ENCODE results near the gene ART4. TPM values are rescaled to one million over a fixed set of nuclear protein-coding genes. Genes with fewer than 3 reads are reported as not detected.

ART4 gene
- total and polyA plus RNA-seq, 2 donors (not counting 3 experiments of a cell fraction or from before 2014, with no cell fraction given): 12.5 to 54.7 TPM

- Histone ChIP-seq H4K20me1 (replicated peaks; ENCODE audit: control insufficient read depth, extremely low read depth, insufficient read depth, low read length) (no peaks in the 10 kb centered on the region), H3K4me1 (ENCODE audit: control insufficient read depth, extremely low read depth, insufficient read depth, low read length) (no peaks in the 10 kb centered on the region), H3K9me1 (replicated peaks; ENCODE audit: control insufficient read depth, extremely low read depth, insufficient read depth, low read length) (peaks cover 2% of the 10 kb centered on the region), H3K4me3 (replicated peaks in 1 of 3; ENCODE audit: insufficient read depth in 1 of 3, low read depth in 1 of 3, low read length in 3 of 3) (no peak overlapping the region), H3K79me2 (ENCODE audit: control insufficient read depth, insufficient read depth, low read length) (no peaks in the 10 kb centered on the region), H3K9ac (replicated peaks; ENCODE audit: extremely low read depth, insufficient read depth, low read length) (no peak overlapping the region), H2AFZ (ENCODE audit: low read depth, low read length) (no peak overlapping the region), H3K27me3 (ENCODE audit: control insufficient read depth in 2 of 2, insufficient read depth in 2 of 2, low read length in 2 of 2) (no peaks in the 10 kb centered on the region), H3K9me3 (replicated peaks; ENCODE audit: control insufficient read depth, insufficient read depth, low read length) (no peaks in the 10 kb centered on the region), H3K27ac (ENCODE audit: insufficient read depth, low read depth, low read length) (no peak overlapping the region), H3K4me2 (ENCODE audit: insufficient read depth, low read length) (no peak overlapping the region), H3K36me3 (ENCODE audit: control insufficient read depth in 2 of 2, extremely low read depth in 1 of 2, insufficient read depth in 2 of 2, low read length in 2 of 2) (peaks cover 0 to 2% of the 10 kb centered on the region in 2 experiments)
- BruUV-seq (replicated peaks): no TSS peak
- intact Hi-C loops (cut with micrococcal nuclease): no loop called here
- DNase-seq (ENCODE audit: low read depth, low spot score) (no peak), FAIRE-seq (no peak)
- ChIA-PET CTCF (interaction anchor here (0.8 to 1.4 kb wide), 2 partner anchors 8 to 21 kb away, joined by 3 to 6 read pairs; no protein-coding TSS in a partner anchor), POLR2A (no interaction called here)
- no peak for TF ChIP-seq FOS (IDR thresholded peaks at IDR 0.05; ENCODE audit: borderline replicate concordance, insufficient read depth, low read length)
- dilution Hi-C loops (cut with MboI; ENCODE audit: extremely low pct_ligation_motif_present, low sequenced_read_pairs): no loop called here
Observed at GRCh38 chr12:14827043-14827442, 16.3 kb downstream of the ART4 start.

- H3K27me3 ChIP-seq (ENCODE audit: control insufficient read depth in 2 of 2, insufficient read depth in 2 of 2, low read length in 2 of 2): no peaks in the 10 kb centered on the region
- no peak overlapping the region for H2AFZ ChIP-seq (ENCODE audit: low read depth, low read length)
- DNase-seq (ENCODE audit: low read depth, low spot score) (no peak), FAIRE-seq (peak; percentile 8)
- no peak overlapping the region for H3K4me2 ChIP-seq (ENCODE audit: insufficient read depth, low read length)
- BruUV-seq (replicated peaks): no TSS peak
- intact Hi-C loops (cut with micrococcal nuclease) (no loop called here), dilution Hi-C loops (cut with MboI; ENCODE audit: extremely low pct_ligation_motif_present, low sequenced_read_pairs) (no loop called here)
- no peaks in the 10 kb centered on the region for H3K4me1 ChIP-seq (ENCODE audit: control insufficient read depth, extremely low read depth, insufficient read depth, low read length)
- peaks cover 0 to 2% of the 10 kb centered on the region in 2 experiments for H3K36me3 ChIP-seq (ENCODE audit: control insufficient read depth in 2 of 2, extremely low read depth in 1 of 2, insufficient read depth in 2 of 2, low read length in 2 of 2)
- no peak overlapping the region for H3K27ac ChIP-seq (ENCODE audit: insufficient read depth, low read depth, low read length)
- H3K9ac ChIP-seq (replicated peaks; ENCODE audit: extremely low read depth, insufficient read depth, low read length): no peak overlapping the region
- ChIA-PET POLR2A (no interaction called here), CTCF (interaction anchor here (0.8 to 1.4 kb wide), 3 partner anchors 8 to 21 kb away, joined by 3 to 6 read pairs (median 3); no protein-coding TSS in a partner anchor)
- H3K9me3 ChIP-seq (replicated peaks; ENCODE audit: control insufficient read depth, insufficient read depth, low read length): no peaks in the 10 kb centered on the region
- no peaks in the 10 kb centered on the region for H4K20me1 ChIP-seq (replicated peaks; ENCODE audit: control insufficient read depth, extremely low read depth, insufficient read depth, low read length)
- H3K79me2 ChIP-seq (ENCODE audit: control insufficient read depth, insufficient read depth, low read length): no peaks in the 10 kb centered on the region
- H3K4me3 ChIP-seq (replicated peaks in 1 of 3; ENCODE audit: insufficient read depth in 1 of 3, low read depth in 1 of 3, low read length in 3 of 3): no peak overlapping the region
- TF ChIP-seq GATA2 (IDR thresholded peaks at IDR 0.05; ENCODE audit: insufficient read depth, insufficient read length, low read depth, low read length) (no peak), FOS (IDR thresholded peaks at IDR 0.05; ENCODE audit: borderline replicate concordance, insufficient read depth, low read length) (no peak), MYC (IDR thresholded peaks at IDR 0.05; ENCODE audit: low read depth, low read length) (no peak), EZH2 (IDR thresholded peaks at IDR 0.05; ENCODE audit: borderline replicate concordance, low read depth, low read length, severe bottlenecking) (no peak), POLR2AphosphoS5 (IDR thresholded peaks at IDR 0.05; ENCODE audit: insufficient read depth, low read depth, low read length) (no peak)
- TF ChIP-seq, protein P1, sequence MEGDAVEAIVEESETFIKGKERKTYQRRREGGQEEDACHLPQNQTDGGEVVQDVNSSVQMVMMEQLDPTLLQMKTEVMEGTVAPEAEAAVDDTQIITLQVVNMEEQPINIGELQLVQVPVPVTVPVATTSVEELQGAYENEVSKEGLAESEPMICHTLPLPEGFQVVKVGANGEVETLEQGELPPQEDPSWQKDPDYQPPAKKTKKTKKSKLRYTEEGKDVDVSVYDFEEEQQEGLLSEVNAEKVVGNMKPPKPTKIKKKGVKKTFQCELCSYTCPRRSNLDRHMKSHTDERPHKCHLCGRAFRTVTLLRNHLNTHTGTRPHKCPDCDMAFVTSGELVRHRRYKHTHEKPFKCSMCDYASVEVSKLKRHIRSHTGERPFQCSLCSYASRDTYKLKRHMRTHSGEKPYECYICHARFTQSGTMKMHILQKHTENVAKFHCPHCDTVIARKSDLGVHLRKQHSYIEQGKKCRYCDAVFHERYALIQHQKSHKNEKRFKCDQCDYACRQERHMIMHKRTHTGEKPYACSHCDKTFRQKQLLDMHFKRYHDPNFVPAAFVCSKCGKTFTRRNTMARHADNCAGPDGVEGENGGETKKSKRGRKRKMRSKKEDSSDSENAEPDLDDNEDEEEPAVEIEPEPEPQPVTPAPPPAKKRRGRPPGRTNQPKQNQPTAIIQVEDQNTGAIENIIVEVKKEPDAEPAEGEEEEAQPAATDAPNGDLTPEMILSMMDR (IDR thresholded peaks at IDR 0.05; ENCODE audit: extremely low read depth in 1 of 2, insufficient read depth in 1 of 2, low read depth in 1 of 2, low read length in 2 of 2): no peak
- H3K9me1 ChIP-seq (replicated peaks; ENCODE audit: control insufficient read depth, extremely low read depth, insufficient read depth, low read length): peaks cover 2% of the 10 kb centered on the region
Observed at GRCh38 chr12:14826491-14826890, 16.8 kb downstream of the ART4 start.
